DND-41 (cell line): ENCODE measurements around the gene CCDC134.
"Not testable (repeated sequence)": the region's sequence is repeated elsewhere in the genome, so short reads cannot be mapped to it uniquely, and the experiment has no call there.

ENCODE experiments used
- ATAC-seq: fragments of 200-7000 bp; cut with Tn5 transposase; 3 replicates; pipeline ENCODE4 v1.9.1; 2021; ENCODE audit warnings: low read depth; ENCODE audit not compliant: insufficient read depth
- DNase-seq: peaks from one replicate; pipeline ENCODE4 v3.0.0-alpha.2; 2020
- H2AFZ ChIP-seq: 2 replicates; pipeline ENCODE4 v1.6.0; 2012; ENCODE audit warnings: low read depth, low read length
- H3K27ac ChIP-seq: 2 replicates; pipeline ENCODE4 v1.5.1; 2012; ENCODE audit warnings: low read length, inconsistent platforms
- H3K27me3 ChIP-seq: fragments of 200-600 bp; sonication (generic); 2 replicates; pipeline ENCODE4 v1.6.0; 2012; ENCODE audit warnings: low read length, mild to moderate bottlenecking, inconsistent platforms; ENCODE audit not compliant: insufficient read depth, poor library complexity
- H3K36me3 ChIP-seq: 2 replicates; pipeline ENCODE4 v1.5.1; 2012; ENCODE audit warnings: low read length, inconsistent platforms; ENCODE audit not compliant: insufficient read depth
- H3K4me1 ChIP-seq: 2 replicates; pipeline ENCODE4 v1.5.1; 2012; ENCODE audit warnings: mild to moderate bottlenecking, low read length; ENCODE audit not compliant: insufficient read depth
- H3K4me2 ChIP-seq: 2 replicates; pipeline ENCODE4 v1.6.0; 2012; ENCODE audit warnings: mild to moderate bottlenecking, moderate library complexity, low read length, inconsistent platforms; ENCODE audit not compliant: insufficient read depth
- H3K4me3 ChIP-seq, 2 experiments: fragments of 200-600 bp in 1 of 2; shearing (Covaris generic) in 1 of 2; 2 replicates each; pipeline ENCODE4 v1.5.1; 2012 to 2016; ENCODE audit warnings: inconsistent platforms in 2 of 2, low read length in 2 of 2, mild to moderate bottlenecking in 2 of 2, low read depth in 1 of 2, moderate library complexity in 1 of 2
- H3K79me2 ChIP-seq: 2 replicates; pipeline ENCODE4 v1.6.0; 2012; ENCODE audit warnings: low read length, inconsistent platforms; ENCODE audit not compliant: insufficient read depth
- H3K9ac ChIP-seq: 2 replicates; pipeline ENCODE4 v1.6.0; 2012; ENCODE audit warnings: low read depth, mild to moderate bottlenecking, inconsistent platforms, low read length, moderate library complexity
- H3K9me3 ChIP-seq: 2 replicates; pipeline ENCODE4 v1.5.1; 2012; ENCODE audit warnings: low read length, moderate library complexity, mild to moderate bottlenecking, inconsistent platforms; ENCODE audit not compliant: insufficient read depth, severe bottlenecking
- H4K20me1 ChIP-seq: 2 replicates; pipeline ENCODE4 v1.6.0; 2012; ENCODE audit warnings: low read length; ENCODE audit not compliant: insufficient read depth
- CTCF ChIP-seq: IDR thresholded peaks from 2 replicates; pipeline ENCODE4 v1.5.1; 2012; ENCODE audit warnings: borderline replicate concordance, low read length, moderate library complexity, mild to moderate bottlenecking; ENCODE audit not compliant: poor library complexity, severe bottlenecking; ENCODE audit errors: extremely low read depth
- EZH2 ChIP-seq: IDR thresholded peaks from 3 replicates; pipeline ENCODE4 v1.6.1; 2012; ENCODE audit warnings: borderline replicate concordance, low read depth, mild to moderate bottlenecking, moderate library complexity, low read length, inconsistent platforms; ENCODE audit not compliant: severe bottlenecking

Gene CCDC134

GRCh38 chr22:41862530-41863266 is 62.2 kb downstream of the CCDC134 start:
- no peaks in the 10 kb centered on the region for H3K9me3 ChIP-seq
- H3K4me2 ChIP-seq = no peak overlapping the region
- no peak for ATAC-seq
- no peaks in the 10 kb centered on the region for H3K27me3 ChIP-seq
- H2AFZ ChIP-seq = no peak overlapping the region
- H3K79me2 ChIP-seq = peaks cover 95% of the 10 kb centered on the region
- TF ChIP-seq EZH2 (no peak), CTCF (no peak)
- no peaks in the 10 kb centered on the region for H3K4me1 ChIP-seq
- no peak overlapping the region for H3K4me3 ChIP-seq
- no peak overlapping the region for H3K9ac ChIP-seq
- no peak for DNase-seq
- no peak overlapping the region for H3K27ac ChIP-seq
- H3K36me3 ChIP-seq = peaks cover 58% of the 10 kb centered on the region
- H4K20me1 ChIP-seq = peaks cover 81% of the 10 kb centered on the region

- Histone ChIP-seq H3K79me2 (peaks cover 95% of the 10 kb centered on the region), H4K20me1 (peaks cover 81% of the 10 kb centered on the region)
Measured at GRCh38 chr22:41863472-41863871, 63.0 kb downstream of the CCDC134 start.

GRCh38 chr22:41868556-41868955 is 68.1 kb downstream of the CCDC134 start:
- ATAC-seq (no peak), DNase-seq (no peak)
- Histone ChIP-seq H2AFZ (no peak overlapping the region), H3K9ac (no peak overlapping the region), H3K36me3 (peaks cover 89% of the 10 kb centered on the region), H4K20me1 (peaks cover 55% of the 10 kb centered on the region), H3K4me2 (no peak overlapping the region), H3K4me3 (no peak overlapping the region), H3K27me3 (no peaks in the 10 kb centered on the region), H3K9me3 (no peaks in the 10 kb centered on the region), H3K27ac (no peak overlapping the region), H3K4me1 (no peaks in the 10 kb centered on the region), H3K79me2 (peaks cover 60% of the 10 kb centered on the region)
- TF ChIP-seq CTCF (no peak), EZH2 (no peak)

More at GRCh38 chr22:41863472-41863871, 63.0 kb downstream of the CCDC134 start:
- Histone ChIP-seq H3K9ac (no peak overlapping the region), H3K4me2 (no peak overlapping the region), H3K36me3 (peaks cover 60% of the 10 kb centered on the region), H3K27ac (no peak overlapping the region), H3K4me3 (no peak overlapping the region), H2AFZ (no peak overlapping the region), H3K9me3 (no peaks in the 10 kb centered on the region), H3K4me1 (no peaks in the 10 kb centered on the region), H3K27me3 (no peaks in the 10 kb centered on the region)
- TF ChIP-seq CTCF = no peak
- no peak for DNase-seq
- ATAC-seq = no peak

GRCh38 chr22:41870081-41870480 is 69.6 kb downstream of the CCDC134 start:
- H3K9ac ChIP-seq, H3K4me2 ChIP-seq, H3K4me3 ChIP-seq, H2AFZ ChIP-seq, H3K4me1 ChIP-seq, H3K27me3 ChIP-seq, DNase-seq, ATAC-seq, H3K9me3 ChIP-seq, H3K27ac ChIP-seq: not testable (repeated sequence)
- Histone ChIP-seq H3K79me2 (peaks cover 46% of the 10 kb centered on the region), H3K36me3 (peaks cover 96% of the 10 kb centered on the region), H4K20me1 (peaks cover 49% of the 10 kb centered on the region)
